ENCODE measurements around the gene CDK14.

- TF ChIP-seq CTCF (IDR thresholded peaks at IDR 0.05) = no peak
- no peak for TF ChIP-seq POLR2A (IDR thresholded peaks at IDR 0.05)
These were observed 392.4 kb downstream of the CDK14 start for GRCh38 chr7:90988516-90988915.
